Measurements from ENCODE around the gene ZBTB17.

GRCh38 chr1:15918962-15919715 is 56.8 kb downstream of the ZBTB17 start:
- no peak for TF ChIP-seq ZNF274 (IDR thresholded peaks at IDR 0.05; ENCODE audit: insufficient read depth, insufficient read length)
- TF ChIP-seq CTCF (IDR thresholded peaks at IDR 0.05 in 2 of 3, conservative IDR thresholded peaks at IDR 0.05 in 1 of 3; ENCODE audit: control insufficient read depth in 2 of 3, extremely low read depth in 1 of 3, insufficient read depth in 1 of 3, low read depth in 3 of 3, low read length in 3 of 3): no peak
- no peak for TF ChIP-seq NR2C2 (IDR thresholded peaks at IDR 0.05; ENCODE audit: borderline replicate concordance, control insufficient read depth, insufficient read length, low read depth)
- no peak for TF ChIP-seq SP1 (IDR thresholded peaks at IDR 0.05; ENCODE audit: low read depth, low read length)
- no peak for TF ChIP-seq USF1 (IDR thresholded peaks at IDR 0.05; ENCODE audit: borderline replicate concordance, extremely low read length, insufficient read depth, low read depth, low read length)
- no peak for TF ChIP-seq POLR2AphosphoS2 (IDR thresholded peaks at IDR 0.05; ENCODE audit: low read depth, low read length)
- no peak for TF ChIP-seq BCLAF1 (IDR thresholded peaks at IDR 0.05)
